ENCODE measurements around the gene PITPNC1.

The PITPNC1 gene

GRCh38 chr17:67435786-67436185 is 58.7 kb downstream of the PITPNC1 start:
- no peak for FAIRE-seq

GRCh38 chr17:67436233-67436632 is 59.2 kb downstream of the PITPNC1 start:
- no peak for FAIRE-seq

DNA sequence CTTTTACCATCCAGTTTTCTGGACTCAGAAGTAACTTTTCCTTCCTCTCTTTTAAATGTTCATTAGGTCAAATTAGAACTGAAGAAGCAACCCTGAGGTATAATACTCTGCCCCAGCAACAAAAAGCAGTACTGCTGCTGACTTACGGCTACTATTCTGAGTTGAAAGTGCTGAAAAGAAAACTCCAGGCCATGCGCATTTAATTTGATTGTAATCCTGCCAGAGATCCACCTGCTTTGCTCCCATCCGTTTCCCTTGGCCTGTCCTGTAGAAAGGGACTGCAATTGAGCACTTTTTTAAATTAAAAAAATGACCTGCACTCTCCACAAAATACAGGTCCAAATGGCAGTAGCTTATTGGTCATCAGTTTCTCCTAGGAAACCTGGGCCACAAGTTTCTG is 61.6 kb downstream of the PITPNC1 start:
- no peak for FAIRE-seq

DNA sequence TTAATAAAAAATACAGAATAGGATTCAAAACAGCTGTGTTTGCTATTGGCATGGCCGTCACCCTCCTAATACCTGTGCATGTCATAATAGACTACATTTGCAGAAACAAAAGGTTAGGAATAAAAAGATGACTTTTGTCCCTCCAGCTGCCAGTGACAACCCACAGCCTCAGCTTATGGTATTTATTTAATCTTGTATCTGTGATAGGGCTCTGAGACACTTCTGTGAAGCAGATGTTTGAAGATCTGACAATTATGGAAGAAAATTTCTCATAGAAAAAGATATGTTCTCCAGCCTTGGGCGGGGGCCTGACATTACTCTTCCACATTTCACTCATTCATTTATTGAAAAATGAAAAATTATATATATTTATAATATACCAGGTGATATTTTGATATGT is 62.2 kb downstream of the PITPNC1 start:
- no peak for FAIRE-seq

GRCh38 chr17:67440277-67441051 is 63.4 kb downstream of the PITPNC1 start:
- FAIRE-seq: no peak

DNA sequence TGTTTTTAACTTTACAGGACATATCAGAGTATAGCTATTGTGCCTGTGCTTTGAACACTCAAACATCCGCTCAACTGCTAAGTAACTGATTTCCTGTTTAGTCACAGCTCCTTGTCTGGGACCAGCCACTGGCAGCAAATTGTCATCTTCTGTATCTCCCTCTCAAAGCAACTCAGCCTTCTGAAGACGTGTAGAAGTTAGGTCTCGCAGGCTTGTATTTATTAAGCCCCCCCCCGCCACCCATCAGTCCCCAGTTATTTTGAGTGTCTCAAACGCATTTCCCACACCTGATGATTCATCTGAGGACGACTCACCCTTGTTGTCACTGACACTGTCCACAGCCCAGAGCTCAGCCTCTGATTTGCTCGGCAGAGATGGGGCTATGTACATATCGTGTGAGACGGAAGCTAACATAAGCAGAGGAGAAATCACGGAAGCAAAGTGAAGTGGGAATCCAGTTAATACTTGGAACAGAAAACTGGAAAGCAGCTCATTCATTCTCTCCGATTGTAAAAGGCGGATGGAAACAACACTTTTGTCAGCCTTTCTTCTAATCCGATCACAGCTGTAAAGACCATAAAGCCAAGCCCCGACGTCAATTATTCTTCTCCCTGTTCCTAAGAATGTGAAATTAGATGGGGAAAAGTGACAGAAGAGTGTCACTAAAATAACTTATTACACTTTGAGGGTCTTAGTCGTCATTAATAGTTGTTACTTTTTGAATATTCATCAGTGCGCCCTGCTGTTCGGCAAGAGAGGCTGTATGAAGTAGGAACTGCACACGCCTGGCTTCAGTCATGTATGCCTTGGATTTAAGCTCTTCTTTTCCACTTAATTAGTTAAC is 64.2 kb downstream of the PITPNC1 start:
- no peak for FAIRE-seq

DNA sequence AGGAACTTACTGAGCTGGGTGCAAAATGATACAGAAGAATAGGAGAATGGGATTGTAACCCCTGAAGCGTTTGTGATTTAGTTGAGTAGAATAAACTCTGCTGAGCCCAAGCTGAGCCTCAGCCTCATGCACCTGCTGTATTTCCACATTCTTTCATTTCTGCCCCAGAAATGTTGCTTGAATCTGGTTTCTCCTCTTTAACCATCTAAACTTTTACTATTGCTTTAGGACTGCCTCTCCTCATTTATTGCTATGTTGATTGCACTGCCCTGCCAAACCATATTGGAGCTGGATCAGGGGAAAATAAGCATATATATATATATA is 64.8 kb downstream of the PITPNC1 start:
- no peak for FAIRE-seq

DNA sequence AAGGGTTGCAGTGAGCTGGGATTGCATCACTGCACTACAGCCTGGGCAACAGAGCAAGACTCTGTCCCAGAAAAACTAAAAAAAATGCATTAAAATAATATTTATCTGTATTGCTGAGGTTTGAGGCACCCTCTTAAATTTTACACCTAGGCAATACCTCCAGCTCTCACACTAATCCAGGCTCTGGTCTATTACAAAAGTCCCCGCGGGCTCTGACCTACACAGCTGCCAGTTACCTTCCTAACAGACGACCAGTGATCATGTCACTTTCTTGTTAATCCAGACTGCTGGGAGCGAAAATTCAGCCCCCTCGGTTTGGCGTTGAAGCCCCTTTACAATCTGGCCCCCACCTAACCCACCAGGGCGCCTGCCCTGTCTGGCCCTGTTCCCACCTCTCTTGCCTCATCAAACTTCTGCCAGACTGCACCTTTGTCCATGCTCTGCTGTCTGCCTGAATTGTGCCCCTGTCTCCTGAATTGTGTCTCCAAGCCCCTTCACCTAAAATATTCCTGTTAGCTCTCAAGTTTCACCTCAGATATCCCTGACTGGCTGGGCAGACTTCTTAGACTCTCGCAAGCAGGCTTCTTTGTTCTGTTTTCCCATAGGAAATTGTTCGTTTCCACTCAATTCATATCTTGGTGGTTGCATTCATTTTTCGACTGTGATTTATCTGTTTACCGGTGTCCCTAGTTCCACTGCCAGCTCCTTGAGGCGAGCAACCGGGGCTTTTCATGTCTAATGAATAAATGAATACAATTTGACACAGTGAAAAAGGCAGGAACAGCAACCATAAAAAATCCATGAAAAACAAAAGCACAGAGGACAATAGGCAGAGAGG is 65.9 kb downstream of the PITPNC1 start:
- FAIRE-seq: no peak

GRCh38 chr17:67443931-67444595 is 67.0 kb downstream of the PITPNC1 start:
- no peak for FAIRE-seq

GRCh38 chr17:67448449-67448848 is 71.4 kb downstream of the PITPNC1 start:
- FAIRE-seq: no peak

DNA sequence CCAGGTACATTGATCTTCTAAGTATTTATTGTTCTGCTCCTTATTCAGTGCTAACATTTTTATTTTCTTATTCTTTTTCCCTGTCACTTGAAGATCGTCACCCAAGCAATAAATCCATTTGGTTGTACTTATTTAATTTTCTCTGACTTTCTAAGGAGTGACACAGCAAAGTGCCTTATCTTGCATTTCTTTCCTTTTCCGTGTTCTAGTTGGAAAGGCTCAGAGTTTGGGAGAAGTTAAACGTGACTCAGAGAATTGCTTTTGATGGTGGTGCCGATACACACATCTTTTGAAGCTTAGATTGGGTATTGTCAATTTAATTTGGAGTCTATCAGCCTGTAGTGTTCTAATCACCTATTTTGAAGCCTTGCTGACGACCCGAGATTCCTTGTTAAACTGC is 72.0 kb downstream of the PITPNC1 start:
- no peak for FAIRE-seq

DNA sequence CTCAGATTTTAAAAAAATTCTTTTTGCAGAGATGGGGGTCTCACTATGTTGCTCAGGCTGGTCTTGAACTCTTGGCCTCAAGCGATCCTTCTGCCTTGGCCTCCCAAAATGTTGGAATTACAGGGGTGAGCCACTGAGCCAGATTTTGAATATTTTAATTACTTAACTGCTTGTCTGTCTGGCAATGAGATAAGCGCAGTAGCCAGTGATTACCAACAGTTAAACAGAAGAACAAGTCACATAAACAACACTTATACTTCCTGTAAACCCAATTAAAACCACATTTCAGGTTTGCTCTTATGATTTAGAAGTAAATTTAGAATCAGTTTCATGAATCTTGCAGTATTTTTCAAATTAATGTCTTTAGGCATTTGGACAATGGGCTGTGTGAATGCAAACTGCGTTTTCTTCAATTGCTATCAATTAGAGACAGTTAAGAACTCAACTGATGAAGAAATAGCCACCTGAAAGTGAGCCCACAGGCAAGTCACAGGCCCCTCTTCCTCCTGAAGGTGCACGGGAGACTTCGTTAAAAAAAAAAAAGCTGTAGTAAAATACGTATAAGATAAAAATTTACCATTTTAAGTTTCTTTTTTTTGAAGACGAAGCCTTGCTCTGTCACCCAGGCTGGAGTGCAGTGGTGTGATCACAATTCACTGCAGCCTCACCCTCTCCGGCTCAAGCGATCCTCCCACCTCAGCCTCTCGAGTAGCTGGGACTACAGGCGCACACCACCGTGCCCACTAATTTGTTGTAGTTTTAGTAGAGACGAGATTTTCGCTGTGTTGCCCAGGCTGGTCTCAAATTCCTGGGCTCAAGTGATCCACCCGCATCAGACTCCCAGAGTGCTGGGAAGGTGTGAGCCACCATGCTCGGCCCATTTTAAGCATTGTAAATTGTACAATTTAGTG is 73.0 kb downstream of the PITPNC1 start:
- no peak for FAIRE-seq

DNA sequence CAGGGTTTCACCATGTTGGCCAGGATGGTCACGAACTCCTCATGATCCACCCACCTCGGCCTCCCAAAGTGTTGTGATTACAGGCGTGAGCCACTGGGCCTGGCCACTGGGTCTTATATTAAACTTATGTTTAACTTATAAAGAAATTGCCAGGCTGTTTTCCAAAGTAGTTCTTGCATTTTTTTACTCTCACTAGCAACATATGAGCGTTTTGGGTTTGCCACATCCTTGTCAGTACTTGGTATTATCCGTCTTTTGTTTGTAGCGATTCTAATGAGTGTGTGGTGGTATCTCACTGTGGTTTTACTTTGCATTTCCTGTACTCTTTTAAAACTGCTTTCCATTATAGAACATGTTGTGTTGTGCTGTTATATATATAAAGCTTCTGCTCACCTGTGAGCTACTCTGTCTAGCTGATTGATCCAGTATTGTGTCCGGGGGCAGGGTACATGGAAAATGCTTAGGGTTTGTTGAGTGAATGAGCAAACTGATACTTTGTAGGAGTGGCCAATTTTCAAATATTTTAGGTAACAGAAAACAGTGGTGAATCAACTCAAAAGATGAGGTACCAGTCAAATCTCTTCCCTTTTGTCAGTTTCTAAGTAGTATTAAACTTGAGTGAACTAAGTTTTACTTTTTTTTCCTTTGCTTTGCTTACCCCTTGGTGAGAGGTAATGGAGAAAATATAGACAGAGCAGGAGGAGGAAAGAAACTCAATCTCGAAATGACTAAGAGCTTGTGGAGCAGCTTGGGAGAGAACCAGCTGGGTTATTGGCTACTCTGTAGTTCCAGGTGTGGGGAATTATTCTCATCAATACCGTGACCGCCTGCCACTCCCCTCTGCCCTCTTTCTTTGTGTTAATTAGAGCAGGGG is 75.8 kb downstream of the PITPNC1 start:
- no peak for FAIRE-seq

DNA sequence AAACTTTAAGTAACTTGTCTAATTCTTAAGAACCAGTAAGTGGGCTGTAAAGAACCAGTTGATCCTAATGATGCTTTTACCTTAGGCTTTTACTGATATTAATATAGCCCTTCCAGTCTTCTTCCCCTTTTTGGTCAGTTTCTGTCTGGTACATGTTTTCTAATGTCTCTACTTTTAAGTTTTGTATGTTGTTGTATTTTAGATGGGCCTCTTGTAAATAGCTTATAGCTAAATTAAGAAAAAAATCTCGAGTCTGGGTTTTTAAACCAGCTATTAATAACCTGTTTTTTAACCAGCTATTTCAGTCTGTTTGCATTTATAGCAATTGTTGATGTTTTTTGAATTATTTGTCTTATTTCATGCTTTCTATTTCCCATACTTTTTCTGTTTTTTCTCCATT is 79.0 kb downstream of the PITPNC1 start:
- FAIRE-seq: no peak

DNA sequence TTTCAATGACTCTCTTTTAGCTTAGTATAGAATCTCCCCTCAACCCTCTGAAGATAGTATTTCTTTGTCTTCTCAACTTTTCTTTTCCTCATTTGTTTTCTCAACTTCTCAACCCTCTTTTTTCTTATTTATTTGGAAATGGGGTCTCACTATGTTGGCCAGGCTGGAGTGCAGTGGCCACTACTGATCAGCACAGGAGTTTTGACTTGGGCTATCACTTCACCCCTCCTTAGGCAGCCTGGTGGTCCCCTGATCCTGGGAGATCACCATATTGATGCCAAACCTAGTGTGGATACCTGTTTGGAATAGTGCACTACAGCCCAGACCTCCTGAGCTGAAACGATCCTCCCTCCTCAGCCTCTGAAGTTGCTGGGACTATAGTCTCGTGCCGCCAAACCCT is 79.8 kb downstream of the PITPNC1 start:
- FAIRE-seq: no peak

DNA sequence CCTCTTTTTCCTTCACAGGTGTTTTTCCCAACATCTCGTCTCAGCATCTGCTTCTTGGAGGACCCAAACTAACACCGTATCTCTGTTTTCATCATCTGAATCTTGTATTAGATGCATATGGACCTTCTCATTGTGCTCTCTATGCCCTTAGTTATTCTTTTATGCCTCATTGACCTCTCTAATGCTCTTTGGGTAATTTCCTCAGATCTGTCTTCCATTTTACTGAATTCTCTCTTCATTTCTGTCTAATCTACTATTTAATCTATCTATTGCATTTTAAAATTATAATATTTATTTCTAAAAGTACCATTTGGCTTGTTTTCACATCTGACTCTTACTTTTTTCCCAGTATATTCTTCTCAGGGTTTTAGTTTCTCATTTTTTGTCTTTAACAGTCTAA is 81.1 kb downstream of the PITPNC1 start:
- FAIRE-seq: no peak

DNA sequence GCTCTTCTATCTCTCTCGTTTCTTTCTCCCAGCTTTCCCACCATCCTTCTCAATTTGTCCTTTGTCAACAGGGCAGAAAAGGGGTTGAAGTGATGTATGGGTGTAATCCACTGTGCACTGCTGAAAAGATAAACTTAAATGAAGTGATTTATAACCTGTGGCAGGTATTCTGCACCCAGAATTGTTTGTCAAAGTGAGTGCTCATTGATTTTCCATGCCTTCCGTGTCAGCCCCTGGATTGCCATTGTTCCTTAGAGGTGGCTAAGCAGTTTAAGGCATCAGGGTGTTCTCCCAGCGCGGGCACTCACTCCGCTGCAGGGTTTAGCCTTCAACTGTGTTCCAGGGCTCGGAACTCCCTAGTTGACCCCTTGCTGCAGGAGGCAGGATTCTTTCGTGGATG is 82.9 kb downstream of the PITPNC1 start:
- no peak for FAIRE-seq

DNA sequence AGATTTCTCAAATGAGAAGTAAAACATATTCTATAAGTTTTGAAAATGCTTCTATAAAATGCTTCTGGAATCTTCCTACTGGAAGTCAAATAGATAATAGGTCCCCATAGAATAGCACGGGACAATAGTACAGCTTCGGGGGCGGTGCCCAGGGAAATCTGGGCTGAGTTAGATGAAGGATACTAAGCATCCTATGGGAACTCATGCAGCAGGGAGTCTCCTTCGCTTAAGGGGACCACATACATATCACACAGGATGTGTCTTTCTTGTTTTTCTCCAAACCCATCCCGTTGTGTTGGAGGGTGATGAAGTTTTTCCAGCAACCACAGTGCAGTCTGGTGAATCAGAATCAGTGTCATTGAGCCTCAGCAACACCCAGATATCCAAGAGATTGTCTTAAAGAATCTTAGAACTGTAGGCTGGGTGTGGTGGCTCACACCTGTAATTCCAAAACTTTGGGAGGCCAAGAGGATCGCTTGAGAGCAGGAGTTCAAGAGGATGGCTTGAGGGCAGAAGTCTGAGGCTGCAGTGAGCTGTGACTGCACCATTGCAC is 84.2 kb downstream of the PITPNC1 start:
- no peak for FAIRE-seq

GRCh38 chr17:67461876-67462275 is 84.8 kb downstream of the PITPNC1 start:
- no peak for FAIRE-seq

DNA sequence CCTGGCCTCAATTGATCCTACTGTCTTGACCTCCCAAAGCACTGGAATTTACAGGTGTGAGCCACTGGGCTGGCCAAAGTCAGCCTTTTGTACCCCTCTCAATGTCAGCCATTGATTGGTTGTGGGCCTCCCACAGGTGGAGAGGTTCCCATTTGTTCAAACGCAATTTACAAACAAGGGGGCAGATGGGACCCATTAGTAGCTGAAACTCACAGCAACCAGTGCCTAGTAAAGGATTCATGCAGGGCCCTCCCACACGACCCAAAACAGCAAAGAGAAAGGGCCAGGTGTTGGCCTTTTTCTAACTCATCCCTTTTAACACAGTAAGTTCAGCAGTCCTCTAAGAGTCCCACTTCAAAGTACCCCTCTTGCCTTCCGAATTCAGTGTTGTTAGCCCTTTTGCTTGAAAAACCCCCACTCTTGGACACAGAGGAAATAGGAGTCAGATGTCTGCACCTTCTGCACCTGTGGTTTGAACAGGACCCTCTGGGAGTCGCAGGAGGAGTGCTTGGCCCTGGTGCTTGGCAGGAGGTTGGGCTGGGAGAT is 89.2 kb downstream of the PITPNC1 start:
- FAIRE-seq: no peak

All from colon (tissue), 2 donors.